ENCODE measurements around the gene COL6A3.

The COL6A3 gene

GRCh38 chr2:237406371-237406895 is 7.5 kb downstream of the COL6A3 start:
- TF ChIP-seq CREB1 (IDR thresholded peaks at IDR 0.05; ENCODE audit: low read depth) (no peak), TAF1 (IDR thresholded peaks at IDR 0.05; ENCODE audit: low read depth) (no peak), TEAD4 (IDR thresholded peaks at IDR 0.05) (no peak), MAX (IDR thresholded peaks at IDR 0.05) (no peak), REST (IDR thresholded peaks at IDR 0.05; ENCODE audit: low read depth) (no peak), NFIC (IDR thresholded peaks at IDR 0.05) (no peak), ZBTB7A (IDR thresholded peaks at IDR 0.05; ENCODE audit: low read depth) (no peak), CEBPB (IDR thresholded peaks at IDR 0.05) (no peak), EGR1 (IDR thresholded peaks at IDR 0.05) (no peak), EP300 (IDR thresholded peaks at IDR 0.05; ENCODE audit: borderline replicate concordance) (no peak)

GRCh38 chr2:237405605-237406004 is 8.4 kb downstream of the COL6A3 start:
- no peak for TF ChIP-seq TAF1 (IDR thresholded peaks at IDR 0.05; ENCODE audit: low read depth)
- TF ChIP-seq TEAD4 (IDR thresholded peaks at IDR 0.05): no peak
- no peak for TF ChIP-seq NFIC (IDR thresholded peaks at IDR 0.05)
- no peak for TF ChIP-seq RAD21 (IDR thresholded peaks at IDR 0.05; ENCODE audit: low read depth)
- TF ChIP-seq EGR1 (IDR thresholded peaks at IDR 0.05): no peak
- TF ChIP-seq YY1 (IDR thresholded peaks at IDR 0.05; ENCODE audit: low read depth): no peak
- TF ChIP-seq MAX (IDR thresholded peaks at IDR 0.05): no peak
- TF ChIP-seq FOXM1 (IDR thresholded peaks at IDR 0.05; ENCODE audit: borderline replicate concordance, low read depth): no peak
- no peak for TF ChIP-seq CREB1 (IDR thresholded peaks at IDR 0.05; ENCODE audit: low read depth)
- no peak for TF ChIP-seq REST (IDR thresholded peaks at IDR 0.05; ENCODE audit: low read depth)
- TF ChIP-seq TCF12 (IDR thresholded peaks at IDR 0.05; ENCODE audit: low read depth): no peak
- TF ChIP-seq EP300 (IDR thresholded peaks at IDR 0.05; ENCODE audit: borderline replicate concordance): no peak
- TF ChIP-seq ZBTB7A (IDR thresholded peaks at IDR 0.05; ENCODE audit: low read depth): no peak
- TF ChIP-seq USF1 (IDR thresholded peaks at IDR 0.05): no peak
- TF ChIP-seq CEBPB (IDR thresholded peaks at IDR 0.05): no peak

GRCh38 chr2:237405006-237405559 is 8.9 kb downstream of the COL6A3 start:
- TF ChIP-seq RAD21 (IDR thresholded peaks at IDR 0.05; ENCODE audit: low read depth): no peak
- no peak for TF ChIP-seq EGR1 (IDR thresholded peaks at IDR 0.05)
- TF ChIP-seq USF1 (IDR thresholded peaks at IDR 0.05): no peak
- TF ChIP-seq YY1 (IDR thresholded peaks at IDR 0.05; ENCODE audit: low read depth): no peak
- TF ChIP-seq TAF1 (IDR thresholded peaks at IDR 0.05; ENCODE audit: low read depth): no peak
- no peak for TF ChIP-seq TEAD4 (IDR thresholded peaks at IDR 0.05)
- TF ChIP-seq MAX (IDR thresholded peaks at IDR 0.05): no peak
- no peak for TF ChIP-seq EP300 (IDR thresholded peaks at IDR 0.05; ENCODE audit: borderline replicate concordance)
- TF ChIP-seq FOXM1 (IDR thresholded peaks at IDR 0.05; ENCODE audit: borderline replicate concordance, low read depth): no peak
- no peak for TF ChIP-seq NFIC (IDR thresholded peaks at IDR 0.05)

- TF ChIP-seq TEAD4 (IDR thresholded peaks at IDR 0.05) (no peak), RAD21 (IDR thresholded peaks at IDR 0.05; ENCODE audit: low read depth) (no peak), USF1 (IDR thresholded peaks at IDR 0.05) (no peak), NFIC (IDR thresholded peaks at IDR 0.05) (no peak), EGR1 (IDR thresholded peaks at IDR 0.05) (no peak), EP300 (IDR thresholded peaks at IDR 0.05; ENCODE audit: borderline replicate concordance) (no peak), CEBPB (IDR thresholded peaks at IDR 0.05) (no peak), CREB1 (IDR thresholded peaks at IDR 0.05; ENCODE audit: low read depth) (no peak), REST (IDR thresholded peaks at IDR 0.05; ENCODE audit: low read depth) (no peak), FOXM1 (IDR thresholded peaks at IDR 0.05; ENCODE audit: borderline replicate concordance, low read depth) (no peak), MAX (IDR thresholded peaks at IDR 0.05) (no peak), ZBTB7A (IDR thresholded peaks at IDR 0.05; ENCODE audit: low read depth) (no peak), TAF1 (IDR thresholded peaks at IDR 0.05; ENCODE audit: low read depth) (no peak), TCF12 (IDR thresholded peaks at IDR 0.05; ENCODE audit: low read depth) (no peak), YY1 (IDR thresholded peaks at IDR 0.05; ENCODE audit: low read depth) (no peak)
Observed at GRCh38 chr2:237404413-237404812, 9.6 kb downstream of the COL6A3 start.

All from Ishikawa (cell line).